ENCODE measurements around the gene GJC3.

GJC3 gene

GRCh38 chr7:99910976-99911375 is 18.4 kb downstream of the GJC3 start:
- no peak overlapping the region for H3K4me3 ChIP-seq (IDR thresholded peaks at IDR 0.05; ENCODE audit: insufficient read depth, low read depth, low read length)
- H3K4me2 ChIP-seq: no peak overlapping the region
- 0 out of 2 replicates have a peak, but pooled peaks cover 9% of the 10 kb centered on the region for H4K20me1 ChIP-seq (ENCODE audit: insufficient read depth)
- peaks cover 14% of the 10 kb centered on the region; the same call in 1 of the 2 replicates for H3K36me3 ChIP-seq (ENCODE audit: insufficient read depth)
- H3K79me2 ChIP-seq (ENCODE audit: insufficient read depth, low read depth): peaks cover 35% of the 10 kb centered on the region
- H3K27ac ChIP-seq: no peak overlapping the region
- no peak overlapping the region for H2AFZ ChIP-seq (ENCODE audit: low read depth)
- no peak for TF ChIP-seq CTCF (conservative IDR thresholded peaks at IDR 0.05; ENCODE audit: low read depth, low read length)
- H3K27me3 ChIP-seq (ENCODE audit: insufficient read depth, low read depth): no peaks in the 10 kb centered on the region
- no peak overlapping the region for H3K9ac ChIP-seq
- peaks cover 6% of the 10 kb centered on the region for H3K4me1 ChIP-seq (ENCODE audit: low read depth, poor library complexity, severe bottlenecking)

DNA sequence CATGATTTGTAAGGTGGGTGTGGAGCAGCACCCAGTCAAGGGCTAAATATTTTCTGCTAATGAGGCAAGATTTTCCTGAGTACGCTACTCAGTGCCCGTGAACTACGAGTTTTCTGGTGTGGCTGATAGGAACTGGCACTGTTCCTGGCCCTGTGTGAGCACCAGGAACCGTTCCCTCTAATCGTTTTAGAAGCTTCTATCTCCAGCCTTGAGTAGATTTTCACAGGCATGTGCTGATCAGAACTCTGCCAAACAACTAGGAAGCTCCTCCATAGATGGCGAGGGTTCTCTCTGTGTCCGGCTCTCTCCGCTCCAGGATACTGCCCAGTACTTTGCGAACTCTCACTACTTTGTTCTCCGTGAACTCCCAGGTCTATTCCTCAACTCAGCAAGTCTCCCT is 27.8 kb downstream of the GJC3 start:
- no peak overlapping the region for H3K27ac ChIP-seq
- no peak for TF ChIP-seq CTCF (conservative IDR thresholded peaks at IDR 0.05; ENCODE audit: low read depth, low read length)
- no peak overlapping the region for H3K4me3 ChIP-seq (IDR thresholded peaks at IDR 0.05; ENCODE audit: insufficient read depth, low read depth, low read length)
- H3K79me2 ChIP-seq (ENCODE audit: insufficient read depth, low read depth): no peaks in the 10 kb centered on the region
- H3K27me3 ChIP-seq (ENCODE audit: insufficient read depth, low read depth): no peaks in the 10 kb centered on the region
- H3K4me1 ChIP-seq (ENCODE audit: low read depth, poor library complexity, severe bottlenecking): no peaks in the 10 kb centered on the region
- no peak overlapping the region for H3K9ac ChIP-seq
- no peak overlapping the region for H2AFZ ChIP-seq (ENCODE audit: low read depth)
- H3K36me3 ChIP-seq (ENCODE audit: insufficient read depth): 0 out of 2 replicates have a peak, but pooled peaks cover under 1% of the 10 kb centered on the region
- H3K4me2 ChIP-seq: no peak overlapping the region
- no peaks in the 10 kb centered on the region for H4K20me1 ChIP-seq (ENCODE audit: insufficient read depth)

- Histone ChIP-seq H3K9ac (no peak overlapping the region), H3K4me2 (no peak overlapping the region), H3K79me2 (ENCODE audit: insufficient read depth, low read depth) (no peaks in the 10 kb centered on the region), H3K27me3 (ENCODE audit: insufficient read depth, low read depth) (no peaks in the 10 kb centered on the region), H3K36me3 (ENCODE audit: insufficient read depth) (no peaks in the 10 kb centered on the region), H3K4me1 (ENCODE audit: low read depth, poor library complexity, severe bottlenecking) (no peaks in the 10 kb centered on the region), H3K27ac (no peak overlapping the region), H2AFZ (ENCODE audit: low read depth) (no peak overlapping the region), H3K4me3 (IDR thresholded peaks at IDR 0.05; ENCODE audit: insufficient read depth, low read depth, low read length) (no peak overlapping the region), H4K20me1 (ENCODE audit: insufficient read depth) (no peaks in the 10 kb centered on the region)
- no peak for TF ChIP-seq CTCF (conservative IDR thresholded peaks at IDR 0.05; ENCODE audit: low read depth, low read length)
Observed at GRCh38 chr7:99899830-99900519, 29.4 kb downstream of the GJC3 start.

DNA sequence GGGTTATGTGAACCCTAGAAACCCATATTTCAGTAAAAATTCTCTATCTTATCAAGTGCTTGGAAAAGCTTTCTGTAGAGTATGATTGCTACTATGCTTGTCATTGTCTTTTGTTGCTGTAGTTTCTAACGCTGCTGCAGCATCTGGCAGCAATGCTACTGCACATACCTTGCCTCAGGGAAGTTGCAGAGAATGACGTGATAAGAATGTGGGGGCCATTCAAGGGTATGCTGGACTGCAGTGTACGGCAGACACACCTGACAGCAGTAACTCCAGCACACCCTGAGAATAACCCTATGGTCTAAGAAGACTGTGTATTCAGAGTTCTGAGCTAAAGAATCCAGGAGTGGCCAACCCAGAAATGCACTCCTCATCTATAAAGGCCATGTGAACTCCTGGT is 30.6 kb downstream of the GJC3 start:
- no peak for TF ChIP-seq CTCF (conservative IDR thresholded peaks at IDR 0.05; ENCODE audit: low read depth, low read length)
- H3K36me3 ChIP-seq (ENCODE audit: insufficient read depth): no peaks in the 10 kb centered on the region
- no peaks in the 10 kb centered on the region for H3K27me3 ChIP-seq (ENCODE audit: insufficient read depth, low read depth)

More for the DNA sequence above, 30.6 kb downstream of the GJC3 start:
- Histone ChIP-seq H3K4me2 (no peak overlapping the region), H3K9ac (no peak overlapping the region), H3K27ac (no peak overlapping the region), H2AFZ (ENCODE audit: low read depth) (no peak overlapping the region), H3K79me2 (ENCODE audit: insufficient read depth, low read depth) (no peaks in the 10 kb centered on the region), H4K20me1 (ENCODE audit: insufficient read depth) (no peaks in the 10 kb centered on the region), H3K4me3 (IDR thresholded peaks at IDR 0.05; ENCODE audit: insufficient read depth, low read depth, low read length) (no peak overlapping the region), H3K4me1 (ENCODE audit: low read depth, poor library complexity, severe bottlenecking) (no peaks in the 10 kb centered on the region)
